ENCODE results near the gene PEX13. TPM values are rescaled to one million over a fixed set of nuclear protein-coding genes. Genes with fewer than 3 reads are reported as not detected.
"Not testable (repeated sequence)": the region's sequence is repeated elsewhere in the genome, so short reads cannot be mapped to it uniquely, and the experiment has no call there.

PEX13 gene
- total and polyA plus RNA-seq, 7 experiments from 2014 or later, result 7.2 to 23.6 (median 15.8) TPM

DNA sequence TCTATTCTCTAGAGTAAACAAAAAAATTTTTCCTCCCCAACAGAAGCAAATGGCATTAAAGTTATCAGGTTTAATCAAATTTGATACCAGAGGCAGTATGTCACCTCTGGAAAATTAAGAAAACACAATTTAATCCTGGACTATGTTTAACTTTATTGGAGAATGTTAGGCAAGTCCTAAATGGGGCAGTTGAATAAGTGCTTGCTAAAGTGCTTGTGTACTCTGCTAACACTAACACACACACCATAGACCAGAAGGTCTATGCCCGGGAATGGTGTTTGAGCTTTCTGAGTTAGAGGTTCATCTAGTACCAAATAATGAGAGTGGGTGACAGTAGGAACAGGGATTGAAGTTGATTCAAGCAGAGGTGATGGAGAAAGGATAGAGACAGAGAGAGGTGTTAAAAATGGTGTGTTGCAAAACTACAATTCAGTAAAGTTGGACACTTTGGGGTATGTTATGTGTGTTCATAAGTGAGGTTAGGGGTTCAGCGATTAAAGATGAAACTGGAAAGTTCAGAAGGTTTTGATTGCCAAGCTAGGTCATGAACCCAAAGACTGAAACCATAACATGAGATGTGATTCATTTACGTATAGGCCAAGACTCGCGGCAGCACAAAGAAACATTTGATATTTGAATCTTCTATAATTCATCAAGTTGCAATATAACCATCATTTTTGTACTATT, 40.5 kb upstream of the PEX13 start:
- H3K36me3 Mint-ChIP-seq, result peaks cover 0 to 7% (median 4%) of the 10 kb centered on the region in 5 donors
- H3K27ac ChIP-seq (ENCODE audit: low read depth, low read length), result no peak overlapping the region
- H3K9me3 Mint-ChIP-seq, result no peaks in the 10 kb centered on the region
- peak overlapping the region in 1 of 10 donors; percentile 13 for H3K4me3 Mint-ChIP-seq
- DNase-seq, result no peak
- CTCF ChIA-PET, result interaction anchor here (0.6 kb wide), 1 partner anchor 21 kb away, joined by 3 read pairs; no protein-coding TSS in a partner anchor
- H3K27ac Mint-ChIP-seq, result peak overlapping the region in 4 of 9 donors; percentile 19 to 80 (median 25)
- H3K27me3 ChIP-seq (ENCODE audit: control insufficient read depth in 2 of 2, insufficient read depth in 2 of 2, low read length in 2 of 2), result no peaks in the 10 kb centered on the region
- H3K4me3 ChIP-seq (ENCODE audit: low read length), result no peak overlapping the region
- no peaks in the 10 kb centered on the region for H3K27me3 Mint-ChIP-seq
- no peaks in the 10 kb centered on the region for H3K36me3 ChIP-seq (ENCODE audit: control insufficient read depth in 2 of 3, insufficient read depth in 3 of 3, low read length in 3 of 3)
- no peaks in the 10 kb centered on the region for H3K4me1 ChIP-seq (ENCODE audit: control insufficient read depth in 2 of 2, insufficient read depth in 2 of 2, low read length in 2 of 2)
- POLR2A ChIA-PET, result interaction anchor here (1.2 kb wide), 1 partner anchor 11 kb away, joined by 3 read pairs; no protein-coding TSS in a partner anchor
- ATAC-seq, result no peak
- intact Hi-C loops (cut with micrococcal nuclease), result no loop called here
- no peaks in the 10 kb centered on the region for H3K9me3 ChIP-seq (ENCODE audit: control insufficient read depth in 2 of 3, low read length in 3 of 3)
- peaks cover 6 to 30% (median 10%) of the 10 kb centered on the region in 7 donors for H3K4me1 Mint-ChIP-seq

DNA sequence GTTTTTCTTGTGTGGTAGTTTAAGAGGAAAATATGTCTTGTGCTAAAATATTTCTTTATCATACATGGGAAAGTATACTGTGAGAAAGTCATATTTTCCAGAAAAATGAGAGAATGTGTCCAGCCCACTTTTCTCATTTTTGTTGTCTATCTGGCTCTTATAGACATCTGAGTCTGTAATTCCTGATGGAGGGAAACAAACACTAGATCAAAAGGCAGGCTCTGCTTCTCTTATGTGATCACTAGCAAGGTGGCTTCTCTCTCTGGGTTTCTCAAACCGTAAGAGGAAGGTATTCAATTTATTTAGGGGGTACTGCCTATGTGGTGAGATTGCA, 40.0 kb upstream of the PEX13 start:
- ChIA-PET CTCF (no interaction called here), POLR2A (no interaction called here)
- H3K27me3 Mint-ChIP-seq, result no peaks in the 10 kb centered on the region
- ATAC-seq (no peak), DNase-seq (no peak)
- H3K4me3 ChIP-seq (ENCODE audit: low read length), result no peak overlapping the region
- peaks cover 0 to 7% (median 4%) of the 10 kb centered on the region in 5 donors for H3K36me3 Mint-ChIP-seq
- no peaks in the 10 kb centered on the region for H3K36me3 ChIP-seq (ENCODE audit: control insufficient read depth in 2 of 3, insufficient read depth in 3 of 3, low read length in 3 of 3)
- no peaks in the 10 kb centered on the region for H3K9me3 Mint-ChIP-seq
- no peaks in the 10 kb centered on the region for H3K4me1 ChIP-seq (ENCODE audit: control insufficient read depth in 2 of 2, insufficient read depth in 2 of 2, low read length in 2 of 2)
- no peak overlapping the region for H3K4me3 Mint-ChIP-seq
- H3K9me3 ChIP-seq (ENCODE audit: control insufficient read depth in 2 of 3, low read length in 3 of 3), result no peaks in the 10 kb centered on the region
- intact Hi-C loops (cut with micrococcal nuclease), result no loop called here
- H3K27ac Mint-ChIP-seq, result peak overlapping the region in 3 of 9 donors; percentile 19 to 80 (median 22)
- peaks cover 6 to 30% (median 10%) of the 10 kb centered on the region in 7 donors for H3K4me1 Mint-ChIP-seq
- H3K27me3 ChIP-seq (ENCODE audit: control insufficient read depth in 2 of 2, insufficient read depth in 2 of 2, low read length in 2 of 2), result no peaks in the 10 kb centered on the region
- no peak overlapping the region for H3K27ac ChIP-seq (ENCODE audit: low read depth, low read length)

DNA sequence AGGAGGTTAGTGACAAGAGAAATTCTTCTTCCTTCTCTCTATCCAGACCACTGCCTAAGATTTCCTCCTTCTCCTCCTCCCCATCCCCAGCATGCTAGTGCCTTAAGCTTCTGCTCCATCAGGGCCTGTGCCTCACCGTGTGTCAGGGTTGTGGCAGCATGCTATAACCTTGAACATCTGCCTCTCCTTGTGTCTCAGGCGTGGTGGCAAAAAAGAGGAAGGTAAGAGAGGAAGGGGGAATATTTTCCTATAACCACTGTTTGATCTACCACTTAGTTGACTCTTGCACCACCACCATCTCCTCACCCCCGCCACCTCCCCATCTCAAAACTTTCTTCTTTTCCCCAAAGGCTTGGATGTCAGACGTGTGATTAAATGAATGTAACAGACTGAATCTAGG, 38.3 kb upstream of the PEX13 start:
- Mint-ChIP-seq H3K27me3 (no peaks in the 10 kb centered on the region), H3K4me3 (no peak overlapping the region), H3K9me3 (no peaks in the 10 kb centered on the region), H3K36me3 (peaks cover 0 to 6% (median 4%) of the 10 kb centered on the region in 5 donors), H3K27ac (no peak overlapping the region), H3K4me1 (peaks cover 6 to 30% (median 10%) of the 10 kb centered on the region in 7 donors)
- Histone ChIP-seq H3K4me3 (ENCODE audit: low read length) (no peak overlapping the region), H3K27ac (ENCODE audit: low read depth, low read length) (no peak overlapping the region), H3K4me1 (ENCODE audit: control insufficient read depth in 2 of 2, insufficient read depth in 2 of 2, low read length in 2 of 2) (no peaks in the 10 kb centered on the region), H3K9me3 (ENCODE audit: control insufficient read depth in 2 of 3, low read length in 3 of 3) (no peaks in the 10 kb centered on the region), H3K36me3 (ENCODE audit: control insufficient read depth in 2 of 3, insufficient read depth in 3 of 3, low read length in 3 of 3) (no peaks in the 10 kb centered on the region), H3K27me3 (ENCODE audit: control insufficient read depth in 2 of 2, insufficient read depth in 2 of 2, low read length in 2 of 2) (no peaks in the 10 kb centered on the region)
- no peak for ATAC-seq
- intact Hi-C loops (cut with micrococcal nuclease), result no loop called here
- DNase-seq, result no peak
- ChIA-PET POLR2A (no interaction called here), CTCF (no interaction called here)

DNA sequence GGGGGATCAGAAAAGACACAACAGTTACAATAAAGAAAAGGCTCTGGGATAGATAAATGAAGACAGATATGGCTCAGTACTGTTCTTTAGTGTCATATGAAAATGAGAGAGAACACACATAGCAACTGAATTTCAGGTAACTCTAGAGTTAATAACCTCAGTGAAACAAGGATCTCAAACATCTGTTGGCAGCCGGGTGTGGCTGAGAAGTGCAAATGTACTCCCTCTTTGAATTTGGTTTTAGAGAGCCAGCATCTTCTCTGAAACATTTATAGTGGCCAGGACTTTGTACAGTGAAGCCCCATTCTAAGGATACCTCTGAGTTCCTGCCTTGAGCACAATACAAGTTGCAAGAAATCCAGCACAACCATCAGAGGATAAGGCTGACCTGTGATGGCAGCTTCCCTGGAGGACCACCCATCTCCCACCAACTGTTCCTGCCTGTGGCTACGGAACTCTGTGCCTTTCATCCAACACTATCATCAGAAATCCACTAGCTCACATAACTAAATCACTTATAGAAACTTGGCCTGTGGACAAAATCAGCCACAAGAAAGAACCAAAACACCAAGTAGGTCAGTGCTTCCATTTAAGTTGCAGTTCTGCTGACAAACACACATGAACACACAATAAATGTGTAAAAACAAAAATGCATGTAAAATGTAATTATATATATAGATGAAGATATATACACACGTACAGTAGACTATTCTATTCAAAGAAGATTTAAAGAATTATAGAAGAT, 37.3 kb upstream of the PEX13 start:
- intact Hi-C loops (cut with micrococcal nuclease), result no loop called here
- Mint-ChIP-seq H3K4me3 (no peak overlapping the region), H3K9me3 (no peaks in the 10 kb centered on the region), H3K27ac (no peak overlapping the region), H3K27me3 (no peaks in the 10 kb centered on the region), H3K36me3 (peaks cover 0 to 6% (median 2%) of the 10 kb centered on the region in 5 donors), H3K4me1 (peaks cover 8 to 30% (median 10%) of the 10 kb centered on the region in 7 donors)
- no peaks in the 10 kb centered on the region for H3K4me1 ChIP-seq (ENCODE audit: control insufficient read depth in 2 of 2, insufficient read depth in 2 of 2, low read length in 2 of 2)
- H3K4me3 ChIP-seq (ENCODE audit: low read length), result no peak overlapping the region
- CTCF ChIA-PET, result no interaction called here
- POLR2A ChIA-PET, result no interaction called here
- no peak overlapping the region for H3K27ac ChIP-seq (ENCODE audit: low read depth, low read length)
- DNase-seq (no peak), ATAC-seq (no peak)
- no peaks in the 10 kb centered on the region for H3K36me3 ChIP-seq (ENCODE audit: control insufficient read depth in 2 of 3, insufficient read depth in 3 of 3, low read length in 3 of 3)
- H3K27me3 ChIP-seq (ENCODE audit: control insufficient read depth in 2 of 2, insufficient read depth in 2 of 2, low read length in 2 of 2), result no peaks in the 10 kb centered on the region
- H3K9me3 ChIP-seq (ENCODE audit: control insufficient read depth in 2 of 3, low read length in 3 of 3), result no peaks in the 10 kb centered on the region

DNA sequence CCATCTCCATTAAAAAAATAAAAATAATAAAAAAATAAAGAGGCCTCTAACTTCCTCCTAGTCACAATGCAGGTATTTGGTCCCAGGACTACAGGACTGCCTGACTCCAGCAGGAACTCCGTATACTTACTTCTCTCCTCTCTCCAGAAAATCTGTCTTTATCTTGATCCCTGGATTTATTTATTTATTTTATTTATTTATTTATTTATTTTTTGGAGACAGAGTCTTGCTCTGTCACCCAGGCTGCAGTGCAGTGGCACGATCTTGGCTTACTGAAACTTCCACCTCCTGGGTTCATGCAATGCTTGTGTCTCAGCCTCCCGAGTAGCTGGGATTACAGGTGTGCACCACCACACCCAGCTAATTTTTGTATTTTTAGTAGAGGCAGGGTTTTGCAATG, 35.5 kb upstream of the PEX13 start:
- intact Hi-C loops (cut with micrococcal nuclease); H3K36me3 Mint-ChIP-seq: not testable (repeated sequence)
- H3K4me1 Mint-ChIP-seq, result peaks cover 2 to 21% (median 8%) of the 10 kb centered on the region in 7 donors

DNA sequence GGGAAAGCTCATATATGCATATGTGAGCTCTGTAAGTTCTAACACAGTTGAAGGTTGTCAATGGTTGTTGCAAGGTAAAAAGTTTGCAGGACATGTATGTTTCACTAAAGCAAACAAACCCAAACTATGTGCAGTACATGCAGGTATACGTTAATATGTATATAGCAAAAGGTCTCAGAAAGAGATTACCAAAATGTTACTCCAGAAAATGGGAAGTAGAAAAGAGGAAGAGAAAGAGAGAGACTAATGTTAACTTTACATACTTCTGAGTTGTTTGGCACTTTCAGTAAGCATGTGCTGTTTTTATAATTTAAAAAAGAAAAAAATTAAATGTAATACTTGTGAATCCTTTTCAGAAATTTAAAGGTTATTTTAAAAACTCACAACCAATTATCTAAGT, 32.8 kb upstream of the PEX13 start:
- no peak for ATAC-seq

More for the DNA sequence above, 35.5 kb upstream of the PEX13 start:
- H3K27me3 ChIP-seq (ENCODE audit: control insufficient read depth in 2 of 2, insufficient read depth in 2 of 2, low read length in 2 of 2); H3K36me3 ChIP-seq (ENCODE audit: control insufficient read depth in 2 of 3, insufficient read depth in 3 of 3, low read length in 3 of 3); H3K9me3 Mint-ChIP-seq; ATAC-seq; H3K27ac ChIP-seq (ENCODE audit: low read depth, low read length); H3K9me3 ChIP-seq (ENCODE audit: control insufficient read depth in 2 of 3, low read length in 3 of 3); DNase-seq; H3K4me3 ChIP-seq (ENCODE audit: low read length); H3K4me3 Mint-ChIP-seq; H3K4me1 ChIP-seq (ENCODE audit: control insufficient read depth in 2 of 2, insufficient read depth in 2 of 2, low read length in 2 of 2); CTCF ChIA-PET; H3K27ac Mint-ChIP-seq; H3K27me3 Mint-ChIP-seq: not testable (repeated sequence)
- POLR2A ChIA-PET, result interaction anchor here (0.8 to 1.2 kb wide), 2 partner anchors 11 to 216 kb away, joined by 3 read pairs; no protein-coding TSS in a partner anchor

More for the DNA sequence above, 32.8 kb upstream of the PEX13 start:
- H3K36me3 ChIP-seq (ENCODE audit: control insufficient read depth in 2 of 3, insufficient read depth in 3 of 3, low read length in 3 of 3), result no peaks in the 10 kb centered on the region
- Mint-ChIP-seq H3K27me3 (no peaks in the 10 kb centered on the region), H3K27ac (peak overlapping the region in 1 of 9 donors; percentile 54), H3K4me3 (no peak overlapping the region), H3K4me1 (peaks cover 0 to 12% (median 4%) of the 10 kb centered on the region in 7 donors), H3K36me3 (peaks cover under 1 to 9% (median 4%) of the 10 kb centered on the region in 5 donors), H3K9me3 (no peaks in the 10 kb centered on the region)
- intact Hi-C loops (cut with micrococcal nuclease), result no loop called here
- no peak overlapping the region for H3K27ac ChIP-seq (ENCODE audit: low read depth, low read length)
- no peak overlapping the region for H3K4me3 ChIP-seq (ENCODE audit: low read length)
- ChIA-PET POLR2A (no interaction called here), CTCF (no interaction called here)
- H3K9me3 ChIP-seq (ENCODE audit: control insufficient read depth in 2 of 3, low read length in 3 of 3), result no peaks in the 10 kb centered on the region
- no peaks in the 10 kb centered on the region for H3K4me1 ChIP-seq (ENCODE audit: control insufficient read depth in 2 of 2, insufficient read depth in 2 of 2, low read length in 2 of 2)
- H3K27me3 ChIP-seq (ENCODE audit: control insufficient read depth in 2 of 2, insufficient read depth in 2 of 2, low read length in 2 of 2), result no peaks in the 10 kb centered on the region
- no peak for DNase-seq
